ENCODE measurements around the gene ISG15.

Gene ISG15

GRCh38 chr1:1037366-1038327 is 24.4 kb downstream of the ISG15 start:
- TF ChIP-seq CTCF (IDR thresholded peaks at IDR 0.05; ENCODE audit: low read depth, low read length, missing control alignments), result no peak
- no peak overlapping the region for H3K4me3 ChIP-seq (replicated peaks; ENCODE audit: low read depth, low read length)
- DNase-seq (ENCODE audit: extremely low read depth, low read depth), result no peak

GRCh38 chr1:1038694-1039093 is 25.4 kb downstream of the ISG15 start:
- TF ChIP-seq CTCF (IDR thresholded peaks at IDR 0.05; ENCODE audit: low read depth, low read length, missing control alignments), result no peak
- DNase-seq (ENCODE audit: extremely low read depth, low read depth), result no peak
- no peak overlapping the region for H3K4me3 ChIP-seq (replicated peaks; ENCODE audit: low read depth, low read length)

GRCh38 chr1:1039145-1039910 is 26.0 kb downstream of the ISG15 start:
- no peak for DNase-seq (ENCODE audit: extremely low read depth, low read depth)
- no peak overlapping the region for H3K4me3 ChIP-seq (replicated peaks; ENCODE audit: low read depth, low read length)
- TF ChIP-seq CTCF (IDR thresholded peaks at IDR 0.05; ENCODE audit: low read depth, low read length, missing control alignments), result no peak

GRCh38 chr1:1040004-1040991 is 27.0 kb downstream of the ISG15 start:
- no peak for DNase-seq (ENCODE audit: extremely low read depth, low read depth)
- no peak for TF ChIP-seq CTCF (IDR thresholded peaks at IDR 0.05; ENCODE audit: low read depth, low read length, missing control alignments)
- H3K4me3 ChIP-seq (replicated peaks; ENCODE audit: low read depth, low read length), result no peak overlapping the region

GRCh38 chr1:1041092-1041523 is 27.8 kb downstream of the ISG15 start:
- H3K4me3 ChIP-seq (replicated peaks; ENCODE audit: low read depth, low read length), result no peak overlapping the region
- no peak for TF ChIP-seq CTCF (IDR thresholded peaks at IDR 0.05; ENCODE audit: low read depth, low read length, missing control alignments)
- DNase-seq (ENCODE audit: extremely low read depth, low read depth), result no peak

- no peak for TF ChIP-seq CTCF (IDR thresholded peaks at IDR 0.05; ENCODE audit: low read depth, low read length, missing control alignments)
- H3K4me3 ChIP-seq (replicated peaks; ENCODE audit: low read depth, low read length), result no peak overlapping the region
- DNase-seq (ENCODE audit: extremely low read depth, low read depth), result no peak
Measured at GRCh38 chr1:1041873-1042272, 28.6 kb downstream of the ISG15 start.
